AG10803 (cell line): ENCODE data around the gene MMP13.
A peak's percentile ranks its signal among the peaks of the same experiment; 100 is the strongest.

Source experiments
- DNase-seq: peaks from one replicate; pipeline ENCODE4 v3.0.0; 2010; ENCODE audit warnings: low read depth
- H3K4me3 ChIP-seq: 2 replicates; pipeline ENCODE4 v1.5.1; 2011; ENCODE audit warnings: mild to moderate bottlenecking, low read length, control low read depth
- CTCF ChIP-seq: conservative IDR thresholded peaks from 2 replicates; pipeline ENCODE4 v1.5.1; 2011; ENCODE audit warnings: mild to moderate bottlenecking, low read length, control low read depth, inconsistent platforms

Gene MMP13

GRCh38 chr11:102967497-102967896 lies 12.0 kb upstream of the MMP13 start:
- TF ChIP-seq CTCF, result no peak
- H3K4me3 ChIP-seq, result no peak overlapping the region
- no peak for DNase-seq

DNA sequence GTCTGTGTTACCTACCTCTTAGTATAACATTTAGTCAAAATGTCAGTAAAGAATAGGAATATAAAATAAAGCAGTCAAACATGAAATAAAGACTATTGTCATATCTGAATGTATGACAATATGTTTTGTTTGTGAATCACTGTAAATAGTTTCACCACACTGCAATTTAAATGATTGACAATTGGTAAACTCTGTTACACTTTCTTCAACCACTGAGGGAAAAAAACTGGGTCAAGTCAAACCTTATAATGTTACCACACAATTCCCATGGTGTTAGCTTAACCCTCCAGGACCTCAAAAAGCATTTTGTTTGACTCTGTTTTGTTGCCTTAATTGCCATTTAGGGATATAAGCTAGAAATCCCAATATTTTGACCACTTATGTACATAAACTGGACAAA lies 10.5 kb upstream of the MMP13 start:
- no peak for DNase-seq
- TF ChIP-seq CTCF, result no peak
- H3K4me3 ChIP-seq, result no peak overlapping the region

- no peak for TF ChIP-seq CTCF
- DNase-seq, result no peak
These were observed 9.3 kb upstream of the MMP13 start for GRCh38 chr11:102964867-102965266.

GRCh38 chr11:102957953-102958352 lies 2.4 kb upstream of the MMP13 start:
- no peak overlapping the region for H3K4me3 ChIP-seq
- no peak for TF ChIP-seq CTCF
- DNase-seq, result peak; percentile 18

More at GRCh38 chr11:102964867-102965266, 9.3 kb upstream of the MMP13 start:
- no peak overlapping the region for H3K4me3 ChIP-seq

DNA sequence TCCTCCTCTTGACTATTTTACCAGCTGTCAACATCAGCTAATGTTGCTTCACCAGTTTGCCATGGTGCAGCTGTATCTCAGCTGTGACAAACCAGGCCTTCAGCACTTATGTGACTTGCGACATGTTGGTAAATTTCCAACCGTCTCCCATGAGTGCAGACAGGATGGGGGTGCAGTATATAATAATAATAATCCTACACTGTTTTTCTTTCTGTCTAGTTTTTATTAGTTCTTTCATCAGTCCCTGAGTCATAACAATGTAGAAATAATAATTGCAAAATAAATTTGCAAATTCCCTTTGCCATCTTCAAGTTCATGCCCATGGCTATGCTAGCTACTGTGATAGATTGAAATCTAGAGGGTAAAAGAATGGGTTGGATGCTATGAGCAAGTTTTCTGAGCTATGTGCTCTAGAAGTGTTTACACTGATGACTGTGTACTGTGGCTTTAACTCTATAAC lies 4.9 kb downstream of the MMP13 start:
- DNase-seq, result peak; percentile 92
- H3K4me3 ChIP-seq, result no peak overlapping the region
- no peak for TF ChIP-seq CTCF

GRCh38 chr11:102946237-102946636 lies 9.3 kb downstream of the MMP13 start:
- H3K4me3 ChIP-seq, result no peak overlapping the region
- no peak for TF ChIP-seq CTCF
- DNase-seq, result no peak

DNA sequence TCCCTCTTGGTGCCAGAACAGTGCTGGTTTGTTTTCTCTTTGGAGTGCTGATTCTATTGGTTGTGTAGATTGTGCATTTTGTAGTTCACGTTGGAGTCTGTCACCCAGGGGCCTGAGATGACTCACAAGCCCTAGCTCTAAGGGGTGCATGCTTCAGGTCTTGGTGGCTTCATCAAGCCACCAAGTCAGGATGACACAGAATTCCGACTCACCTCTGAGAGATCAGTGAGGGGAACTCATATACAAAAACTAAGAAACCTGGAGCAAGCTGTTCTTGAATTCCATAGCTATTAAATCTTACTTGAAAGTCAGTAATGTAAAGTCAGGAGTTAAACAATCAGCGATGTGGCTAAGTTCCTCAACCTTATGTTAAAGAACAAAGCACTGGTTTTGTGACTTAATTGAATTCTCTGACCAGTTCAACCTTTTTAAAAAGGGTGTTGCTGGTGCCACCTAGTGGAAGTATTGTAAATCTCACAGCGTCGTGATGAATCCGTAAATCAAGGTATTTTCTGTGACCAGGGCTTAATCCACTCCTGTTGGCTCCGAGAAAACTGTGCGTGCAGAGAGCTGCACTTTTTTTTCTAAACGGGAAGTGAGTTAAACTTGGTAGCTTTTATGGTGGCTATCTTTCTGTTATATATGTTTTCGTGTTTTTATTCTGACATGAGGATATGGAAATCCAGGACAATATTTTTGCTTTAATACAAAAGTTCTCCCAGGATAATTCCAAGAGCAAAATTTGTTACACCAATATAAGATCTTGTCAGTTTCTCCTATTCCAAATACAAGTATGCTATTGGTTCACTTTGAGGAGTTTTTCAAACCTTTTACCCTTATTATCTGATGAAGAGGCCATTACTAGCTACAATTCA lies 14.6 kb downstream of the MMP13 start:
- peak; percentile 91 for TF ChIP-seq CTCF
- peak; percentile 67 for DNase-seq
- no peak overlapping the region for H3K4me3 ChIP-seq
